Ishikawa (cell line): Measurements from ENCODE around the gene BCKDK.

Experiments used
- RAD21 ChIP-seq: IDR thresholded peaks from 2 replicates; pipeline ENCODE4 v1.6.1; 2012; ENCODE audit warnings: low read depth
- REST ChIP-seq: IDR thresholded peaks from 2 replicates; pipeline ENCODE4 v1.6.1; 2012; ENCODE audit warnings: low read depth, mild to moderate bottlenecking
- TAF1 ChIP-seq: IDR thresholded peaks from 2 replicates; pipeline ENCODE4 v1.6.1; 2012; ENCODE audit warnings: low read depth, mild to moderate bottlenecking
- ZBTB7A ChIP-seq: IDR thresholded peaks from 2 replicates; pipeline ENCODE4 v1.6.1; 2012; ENCODE audit warnings: low read depth

- TF ChIP-seq REST (no peak), TAF1 (no peak), ZBTB7A (no peak), RAD21 (no peak)
Observed at GRCh38 chr16:31113121-31114120, 5.2 kb downstream of the BCKDK start.
